ENCODE measurements around the gene APPL2. TPM values are rescaled to one million over a fixed set of nuclear protein-coding genes. Genes with fewer than 3 reads are reported as not detected.

The APPL2 gene
- total and polyA plus RNA-seq, 2 of the 13 experiments (the other 11 are each of a cell fraction or from before 2014, with no cell fraction given) = 9.9 to 11.1 TPM

GRCh38 chr12:105229371-105229770, 6.6 kb downstream of the APPL2 start:
- DNase-seq (ENCODE audit: low spot score) = no peak
- no peak for TF ChIP-seq SSRP1 (CRISPR knock-in tag; IDR thresholded peaks at IDR 0.05)
- TF ChIP-seq TBX2 (CRISPR knock-in tag; IDR thresholded peaks at IDR 0.05; ENCODE audit: borderline replicate concordance) = no peak
- ChIA-PET CTCF (ENCODE audit: low intra/inter-chr PET ratio, low total read pairs) (no interaction called here), POLR2A (no interaction called here)
- H3K27ac ChIP-seq (ENCODE audit: extremely low read length, insufficient read depth, low read length) = no peak overlapping the region
- H3K4me1 ChIP-seq (ENCODE audit: insufficient read depth, low read length) = peaks cover 27% of the 10 kb centered on the region
- no peaks in the 10 kb centered on the region for H3K9me3 ChIP-seq (ENCODE audit: low read length)
- H3K36me3 ChIP-seq (replicated peaks in 1 of 2; ENCODE audit: control insufficient read depth in 1 of 2, insufficient read depth in 2 of 2, low read length in 2 of 2) = peaks cover 7 to 17% of the 10 kb centered on the region in 2 experiments; a peak in 4 of 5 replicates
- no peak for FAIRE-seq
- BruUV-seq (replicated peaks) = no TSS peak
- ATAC-seq = no peak
- intact Hi-C loops (cut with micrococcal nuclease; ENCODE audit: unreplicated experiment) (no loop called here), in situ Hi-C loops (cut with HindIII; ENCODE audit: extremely low pct_ligation_motif_present, low pct_unique_long_range_greater_than_20kb) (no loop called here)
- H4K20me1 ChIP-seq (ENCODE audit: insufficient read depth, low read length) = no peaks in the 10 kb centered on the region; the same call in 1 of the 2 replicates
- no peak overlapping the region for H2AFZ ChIP-seq (ENCODE audit: low read length)
- peaks cover 10% of the 10 kb centered on the region for H3K79me2 ChIP-seq (ENCODE audit: insufficient read depth, low read length)
- no peak overlapping the region for H3K4me2 ChIP-seq (ENCODE audit: low read depth, low read length)
- H3K27me3 ChIP-seq (ENCODE audit: control insufficient read depth in 1 of 2, insufficient read depth in 2 of 2, low read length in 2 of 2) = no peaks in the 10 kb centered on the region
- 91% methylated on average over 2 of the region's 2 CpGs for WGBS (ENCODE audit: low lambda C conversion rate)
- no peak overlapping the region for H3K4me3 ChIP-seq (replicated peaks in 1 of 3; ENCODE audit: insufficient read depth in 1 of 3, low read depth in 2 of 3, low read length in 3 of 3)
- H3K9ac ChIP-seq (ENCODE audit: insufficient read depth, low read depth, low read length) = no peak overlapping the region

- ATAC-seq (no peak), DNase-seq (ENCODE audit: low spot score) (no peak), FAIRE-seq (no peak)
- intact Hi-C loops (cut with micrococcal nuclease; ENCODE audit: unreplicated experiment) (no loop called here), in situ Hi-C loops (cut with HindIII; ENCODE audit: extremely low pct_ligation_motif_present, low pct_unique_long_range_greater_than_20kb) (no loop called here)
- no peak overlapping the region for H3K4me3 ChIP-seq (replicated peaks in 1 of 3; ENCODE audit: insufficient read depth in 1 of 3, low read depth in 2 of 3, low read length in 3 of 3)
- WGBS (ENCODE audit: low lambda C conversion rate) = 96% methylated on average over 8 of the region's 8 CpGs
- no peak overlapping the region for H3K27ac ChIP-seq (ENCODE audit: extremely low read length, insufficient read depth, low read length)
- no peak overlapping the region for H2AFZ ChIP-seq (ENCODE audit: low read length)
- no peaks in the 10 kb centered on the region for H4K20me1 ChIP-seq (ENCODE audit: insufficient read depth, low read length)
- H3K9me3 ChIP-seq (ENCODE audit: low read length) = no peaks in the 10 kb centered on the region
- H3K9ac ChIP-seq (ENCODE audit: insufficient read depth, low read depth, low read length) = no peak overlapping the region
- H3K27me3 ChIP-seq (ENCODE audit: control insufficient read depth in 1 of 2, insufficient read depth in 2 of 2, low read length in 2 of 2) = no peaks in the 10 kb centered on the region
- BruUV-seq (replicated peaks) = no TSS peak
- no peak overlapping the region for H3K4me2 ChIP-seq (ENCODE audit: low read depth, low read length)
- H3K79me2 ChIP-seq (ENCODE audit: insufficient read depth, low read length) = peaks cover 7% of the 10 kb centered on the region
- TF ChIP-seq CCAR2 (optimal IDR thresholded peaks at IDR 0.05; ENCODE audit: low read depth, low read length) (no peak), ZFP62 (CRISPR knock-in tag; IDR thresholded peaks at IDR 0.05) (no peak), NR1H2 (CRISPR knock-in tag; IDR thresholded peaks at IDR 0.05; ENCODE audit: borderline replicate concordance, low read depth) (no peak), CTCF (CRISPR knock-in tag; IDR thresholded peaks at IDR 0.05) (no peak), FOXA3 (CRISPR knock-in tag; IDR thresholded peaks at IDR 0.05) (no peak), ZBTB26 (CRISPR knock-in tag; IDR thresholded peaks at IDR 0.05; ENCODE audit: borderline replicate concordance) (no peak), TBP (CRISPR knock-in tag; IDR thresholded peaks at IDR 0.05) (no peak), BATF2 (CRISPR knock-in tag; IDR thresholded peaks at IDR 0.05) (no peak), TCF7 (IDR thresholded peaks at IDR 0.05; ENCODE audit: low read depth) (no peak), ZNF766 (CRISPR knock-in tag; IDR thresholded peaks at IDR 0.05; ENCODE audit: borderline replicate concordance) (no peak)
- H3K4me1 ChIP-seq (ENCODE audit: insufficient read depth, low read length) = peaks cover 23% of the 10 kb centered on the region
- ChIA-PET CTCF (ENCODE audit: low intra/inter-chr PET ratio, low total read pairs) (no interaction called here), POLR2A (no interaction called here)
- peaks cover 8 to 17% of the 10 kb centered on the region in 2 experiments; a peak in 4 of 5 replicates for H3K36me3 ChIP-seq (replicated peaks in 1 of 2; ENCODE audit: control insufficient read depth in 1 of 2, insufficient read depth in 2 of 2, low read length in 2 of 2)
These were observed 7.0 kb downstream of the APPL2 start for GRCh38 chr12:105228966-105229365.
